ENCODE measurements around the gene HELT.
A peak's percentile ranks its signal among the peaks of the same experiment; 100 is the strongest.

- no peak for TF ChIP-seq POLR2A (IDR thresholded peaks at IDR 0.05)
- TF ChIP-seq, protein P1, sequence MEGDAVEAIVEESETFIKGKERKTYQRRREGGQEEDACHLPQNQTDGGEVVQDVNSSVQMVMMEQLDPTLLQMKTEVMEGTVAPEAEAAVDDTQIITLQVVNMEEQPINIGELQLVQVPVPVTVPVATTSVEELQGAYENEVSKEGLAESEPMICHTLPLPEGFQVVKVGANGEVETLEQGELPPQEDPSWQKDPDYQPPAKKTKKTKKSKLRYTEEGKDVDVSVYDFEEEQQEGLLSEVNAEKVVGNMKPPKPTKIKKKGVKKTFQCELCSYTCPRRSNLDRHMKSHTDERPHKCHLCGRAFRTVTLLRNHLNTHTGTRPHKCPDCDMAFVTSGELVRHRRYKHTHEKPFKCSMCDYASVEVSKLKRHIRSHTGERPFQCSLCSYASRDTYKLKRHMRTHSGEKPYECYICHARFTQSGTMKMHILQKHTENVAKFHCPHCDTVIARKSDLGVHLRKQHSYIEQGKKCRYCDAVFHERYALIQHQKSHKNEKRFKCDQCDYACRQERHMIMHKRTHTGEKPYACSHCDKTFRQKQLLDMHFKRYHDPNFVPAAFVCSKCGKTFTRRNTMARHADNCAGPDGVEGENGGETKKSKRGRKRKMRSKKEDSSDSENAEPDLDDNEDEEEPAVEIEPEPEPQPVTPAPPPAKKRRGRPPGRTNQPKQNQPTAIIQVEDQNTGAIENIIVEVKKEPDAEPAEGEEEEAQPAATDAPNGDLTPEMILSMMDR (IDR thresholded peaks at IDR 0.05) = peak in 10 of 12 donors; percentile 27 to 65 (median 50)
Observed at GRCh38 chr4:184983672-184984356, 34.5 kb upstream of the HELT start.
